ENCODE data around the gene RFX2.
"Not testable (repeated sequence)": the region's sequence is repeated elsewhere in the genome, so short reads cannot be mapped to it uniquely, and the experiment has no call there.

Gene RFX2

GRCh38 chr19:5971714-5972354 lies 138.5 kb downstream of the RFX2 start:
- no peak for DNase-seq (ENCODE audit: low read depth)

GRCh38 chr19:5969476-5969875 lies 140.8 kb downstream of the RFX2 start:
- no peak for DNase-seq (ENCODE audit: low read depth)

- DNase-seq (ENCODE audit: low read depth), result no peak
Measured at GRCh38 chr19:5968431-5969373, 141.6 kb downstream of the RFX2 start.

- peak; percentile 39 for DNase-seq (ENCODE audit: low read depth)
Measured at GRCh38 chr19:5967994-5968430, 142.3 kb downstream of the RFX2 start.

- DNase-seq (ENCODE audit: low read depth), result no peak
Measured at GRCh38 chr19:5967571-5967970, 142.7 kb downstream of the RFX2 start.

GRCh38 chr19:5966941-5967340 lies 143.4 kb downstream of the RFX2 start:
- no peak for DNase-seq (ENCODE audit: low read depth)

GRCh38 chr19:5966215-5966614 lies 144.1 kb downstream of the RFX2 start:
- DNase-seq (ENCODE audit: low read depth), result no peak

- DNase-seq (ENCODE audit: low read depth), result no peak
Measured at GRCh38 chr19:5964816-5965565, 145.3 kb downstream of the RFX2 start.

GRCh38 chr19:5963855-5964254 lies 146.4 kb downstream of the RFX2 start:
- DNase-seq (ENCODE audit: low read depth), result no peak

- DNase-seq (ENCODE audit: low read depth), result not testable (repeated sequence)
Measured at GRCh38 chr19:5963259-5963658, 147.0 kb downstream of the RFX2 start.

GRCh38 chr19:5961969-5962945 lies 148.0 kb downstream of the RFX2 start:
- DNase-seq (ENCODE audit: low read depth), result peak; percentile 54

- not testable (repeated sequence) for DNase-seq (ENCODE audit: low read depth)
Measured at GRCh38 chr19:5961641-5961968, 148.7 kb downstream of the RFX2 start.

- no peak for DNase-seq (ENCODE audit: low read depth)
Measured at GRCh38 chr19:5960005-5961001, 150.0 kb downstream of the RFX2 start.

- no peak for DNase-seq (ENCODE audit: low read depth)
Measured at GRCh38 chr19:5959260-5960004, 150.9 kb downstream of the RFX2 start.

GRCh38 chr19:5958851-5959122 lies 151.5 kb downstream of the RFX2 start:
- DNase-seq (ENCODE audit: low read depth), result no peak

GRCh38 chr19:5958074-5958850 lies 152.0 kb downstream of the RFX2 start:
- no peak for DNase-seq (ENCODE audit: low read depth)

GRCh38 chr19:5957170-5957569 lies 153.1 kb downstream of the RFX2 start:
- no peak for DNase-seq (ENCODE audit: low read depth)

- DNase-seq (ENCODE audit: low read depth), result no peak
Measured at GRCh38 chr19:5956728-5957127, 153.6 kb downstream of the RFX2 start.

- no peak for DNase-seq (ENCODE audit: low read depth)
Measured at GRCh38 chr19:5956323-5956722, 154.0 kb downstream of the RFX2 start.
